Loucy (cell line): Measurements from ENCODE around the gene TMED6.

Source experiments
- H2AFZ ChIP-seq: fragments of 200-600 bp; sonication (generic); 2 replicates; pipeline ENCODE4 v1.6.0; 2016; ENCODE audit warnings: antibody characterized with exemption, mild to moderate bottlenecking, low read length, moderate library complexity
- H3F3A ChIP-seq: fragments of 200-600 bp; 2 replicates; pipeline ENCODE4 v1.6.0; 2016; ENCODE audit warnings: antibody characterized with exemption, low read depth, mild to moderate bottlenecking
- H3K27me3 ChIP-seq: fragments of 200-600 bp; sonication (generic); 2 replicates; pipeline ENCODE4 v1.6.1; 2014; ENCODE audit warnings: low read length, mild to moderate bottlenecking; ENCODE audit not compliant: insufficient read depth, poor library complexity, severe bottlenecking
- H3K36me3 ChIP-seq: fragments of 200-600 bp; sonication (generic); 2 replicates; pipeline ENCODE4 v1.6.1; 2016; ENCODE audit warnings: low read length; ENCODE audit not compliant: insufficient read depth
- H3K4me1 ChIP-seq: fragments of 200-600 bp; sonication (generic); 2 replicates; pipeline ENCODE4 v1.5.1; 2014; ENCODE audit warnings: low read length, mild to moderate bottlenecking; ENCODE audit not compliant: insufficient read depth, poor library complexity, severe bottlenecking
- H3K4me2 ChIP-seq: fragments of 200-600 bp; sonication (generic); 2 replicates; pipeline ENCODE4 v1.6.0; 2014; ENCODE audit warnings: antibody characterized with exemption, low read length, low read depth, mild to moderate bottlenecking; ENCODE audit not compliant: poor library complexity, severe bottlenecking
- H3K4me3 ChIP-seq: fragments of 200-600 bp; sonication (generic); 2 replicates; pipeline ENCODE4 v1.5.1; 2014; ENCODE audit warnings: low read length, mild to moderate bottlenecking, mixed read lengths; ENCODE audit not compliant: poor library complexity, severe bottlenecking
- H3K79me2 ChIP-seq: fragments of 200-600 bp; sonication (generic); 2 replicates; pipeline ENCODE4 v1.6.1; 2014; ENCODE audit warnings: low read length; ENCODE audit not compliant: insufficient read depth
- H3K9ac ChIP-seq: fragments of 200-600 bp; sonication (generic); 2 replicates; pipeline ENCODE4 v1.6.0; 2014; ENCODE audit warnings: mild to moderate bottlenecking, low read depth, low read length, moderate library complexity; ENCODE audit not compliant: poor library complexity, severe bottlenecking
- H3K9me2 ChIP-seq: fragments of 200-600 bp; sonication (generic); replicated peaks from 2 replicates; pipeline ENCODE4 v1.6.1; 2016; ENCODE audit warnings: low read depth, low read length, mixed read lengths
- H3K9me3 ChIP-seq: fragments of 200-600 bp; sonication (generic); 2 replicates; pipeline ENCODE4 v1.6.1; 2014; ENCODE audit warnings: mild to moderate bottlenecking, antibody characterized with exemption, low read length, low read depth; ENCODE audit not compliant: insufficient read depth
- H4K20me1 ChIP-seq: fragments of 200-600 bp; sonication (generic); 2 replicates; pipeline ENCODE4 v1.6.0; 2014; ENCODE audit warnings: antibody characterized with exemption, low read length, mild to moderate bottlenecking; ENCODE audit not compliant: insufficient read depth, poor library complexity, severe bottlenecking
- CTCF ChIP-seq: fragments of 200-600 bp; sonication (generic); conservative IDR thresholded peaks from 2 replicates; pipeline ENCODE4 v1.5.1; 2014; ENCODE audit warnings: mild to moderate bottlenecking, antibody characterized with exemption, low read length
- EZH2phosphoT487 ChIP-seq: fragments of 200-600 bp; IDR thresholded peaks from 2 replicates; pipeline ENCODE4 v1.6.1; 2018; ENCODE audit warnings: antibody characterized with exemption, mild to moderate bottlenecking, moderate library complexity, borderline replicate concordance

The TMED6 gene

GRCh38 chr16:69328854-69329316 lies 22.7 kb downstream of the TMED6 start:
- H2AFZ ChIP-seq: no peak overlapping the region
- H4K20me1 ChIP-seq: peaks cover 50% of the 10 kb centered on the region
- peaks cover 7% of the 10 kb centered on the region; the same call in 1 of the 2 replicates for H3F3A ChIP-seq
- peaks cover 75% of the 10 kb centered on the region for H3K79me2 ChIP-seq
- H3K9me2 ChIP-seq: no peaks in the 10 kb centered on the region
- peak overlapping the region; percentile 94 for H3K9ac ChIP-seq
- no peaks in the 10 kb centered on the region for H3K27me3 ChIP-seq
- H3K4me2 ChIP-seq: peak overlapping the region; percentile 99
- TF ChIP-seq CTCF (no peak), EZH2phosphoT487 (no peak)
- H3K9me3 ChIP-seq: no peaks in the 10 kb centered on the region
- peaks cover 22% of the 10 kb centered on the region; the same call in 1 of the 2 replicates for H3K36me3 ChIP-seq
- H3K4me1 ChIP-seq: peaks cover 40% of the 10 kb centered on the region
- H3K4me3 ChIP-seq: peak overlapping the region; percentile 87

GRCh38 chr16:69327585-69328310 lies 23.8 kb downstream of the TMED6 start:
- peak overlapping the region; percentile 99 for H3K4me2 ChIP-seq
- no peak overlapping the region for H2AFZ ChIP-seq
- H3K27me3 ChIP-seq: no peaks in the 10 kb centered on the region
- peak overlapping the region; percentile 94 for H3K9ac ChIP-seq
- H3K9me3 ChIP-seq: no peaks in the 10 kb centered on the region
- peaks cover 40% of the 10 kb centered on the region for H3K4me1 ChIP-seq
- H3K4me3 ChIP-seq: peak overlapping the region; percentile 87
- peaks cover 85% of the 10 kb centered on the region for H3K79me2 ChIP-seq
- no peaks in the 10 kb centered on the region for H3K9me2 ChIP-seq
- peaks cover 50% of the 10 kb centered on the region for H4K20me1 ChIP-seq
- H3K36me3 ChIP-seq: peaks cover 32% of the 10 kb centered on the region; the same call in 1 of the 2 replicates
- H3F3A ChIP-seq: peaks cover 7% of the 10 kb centered on the region; the same call in 1 of the 2 replicates
- TF ChIP-seq EZH2phosphoT487 (no peak), CTCF (no peak)

- H2AFZ ChIP-seq: no peak overlapping the region
- peak overlapping the region; percentile 87 for H3K4me3 ChIP-seq
- H3K9me3 ChIP-seq: no peaks in the 10 kb centered on the region
- peaks cover 93% of the 10 kb centered on the region for H3K79me2 ChIP-seq
- H3K36me3 ChIP-seq: peaks cover 45% of the 10 kb centered on the region; the same call in 1 of the 2 replicates
- H3K9ac ChIP-seq: peak overlapping the region; percentile 94
- peaks cover 50% of the 10 kb centered on the region for H4K20me1 ChIP-seq
- peak overlapping the region; percentile 99 for H3K4me2 ChIP-seq
- TF ChIP-seq CTCF (no peak), EZH2phosphoT487 (no peak)
- no peaks in the 10 kb centered on the region for H3K9me2 ChIP-seq
- H3K4me1 ChIP-seq: peaks cover 40% of the 10 kb centered on the region
- H3F3A ChIP-seq: peaks cover 7% of the 10 kb centered on the region; the same call in 1 of the 2 replicates
- no peaks in the 10 kb centered on the region for H3K27me3 ChIP-seq
These were observed 25.3 kb downstream of the TMED6 start for GRCh38 chr16:69326172-69326873.
